ENCODE data around the gene MED22. TPM values are rescaled to one million over a fixed set of nuclear protein-coding genes. Genes with fewer than 3 reads are reported as not detected.

The MED22 gene
- total and polyA plus RNA-seq, 10 donors: 13.3 to 33.7 (median 28.3) TPM

DNA sequence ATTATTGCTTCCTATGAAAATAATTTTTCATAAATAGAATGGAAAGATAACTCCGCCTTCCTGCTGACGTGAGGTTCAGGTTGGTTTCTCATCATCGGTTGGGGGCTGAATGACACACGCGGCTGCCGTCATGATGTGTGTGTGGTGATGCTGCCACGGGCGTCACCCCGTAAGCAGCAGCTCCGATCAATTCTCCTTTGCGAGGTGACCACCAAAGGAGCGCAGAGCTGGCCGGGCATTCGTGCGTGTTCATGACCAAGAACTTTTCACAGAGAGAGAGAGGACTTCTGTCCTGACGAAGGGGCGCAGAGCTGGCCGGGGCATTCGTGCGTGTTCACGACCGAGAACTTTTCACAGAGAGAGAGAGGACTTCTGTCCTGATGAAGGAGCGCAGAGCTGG, 42.2 kb downstream of the MED22 start:
- Histone ChIP-seq H3K9me3 (no peaks in the 10 kb centered on the region), H3K4me3 (no peak overlapping the region), H3K4me1 (no peaks in the 10 kb centered on the region), H3K27ac (no peak overlapping the region), H3K36me3 (no peaks in the 10 kb centered on the region), H3K27me3 (replicated peaks in 1 of 7) (peaks cover 0 to 36% (median 0%) of the 10 kb centered on the region in 7 donors)
- no peak for DNase-seq
- intact Hi-C loops (cut with DNase I; ENCODE audit: low total_unique reads): no loop called here
- WGBS, 5 donors: 78 to 89% (median 88%) methylated on average over 14 to 23 of the region's 23 CpGs
- TF ChIP-seq POLR2AphosphoS5 (IDR thresholded peaks at IDR 0.05) (no peak), POLR2A (IDR thresholded peaks at IDR 0.05) (no peak), CTCF (IDR thresholded peaks at IDR 0.05 in 8 of 11, conservative IDR thresholded peaks at IDR 0.05 in 3 of 11) (no peak)

DNA sequence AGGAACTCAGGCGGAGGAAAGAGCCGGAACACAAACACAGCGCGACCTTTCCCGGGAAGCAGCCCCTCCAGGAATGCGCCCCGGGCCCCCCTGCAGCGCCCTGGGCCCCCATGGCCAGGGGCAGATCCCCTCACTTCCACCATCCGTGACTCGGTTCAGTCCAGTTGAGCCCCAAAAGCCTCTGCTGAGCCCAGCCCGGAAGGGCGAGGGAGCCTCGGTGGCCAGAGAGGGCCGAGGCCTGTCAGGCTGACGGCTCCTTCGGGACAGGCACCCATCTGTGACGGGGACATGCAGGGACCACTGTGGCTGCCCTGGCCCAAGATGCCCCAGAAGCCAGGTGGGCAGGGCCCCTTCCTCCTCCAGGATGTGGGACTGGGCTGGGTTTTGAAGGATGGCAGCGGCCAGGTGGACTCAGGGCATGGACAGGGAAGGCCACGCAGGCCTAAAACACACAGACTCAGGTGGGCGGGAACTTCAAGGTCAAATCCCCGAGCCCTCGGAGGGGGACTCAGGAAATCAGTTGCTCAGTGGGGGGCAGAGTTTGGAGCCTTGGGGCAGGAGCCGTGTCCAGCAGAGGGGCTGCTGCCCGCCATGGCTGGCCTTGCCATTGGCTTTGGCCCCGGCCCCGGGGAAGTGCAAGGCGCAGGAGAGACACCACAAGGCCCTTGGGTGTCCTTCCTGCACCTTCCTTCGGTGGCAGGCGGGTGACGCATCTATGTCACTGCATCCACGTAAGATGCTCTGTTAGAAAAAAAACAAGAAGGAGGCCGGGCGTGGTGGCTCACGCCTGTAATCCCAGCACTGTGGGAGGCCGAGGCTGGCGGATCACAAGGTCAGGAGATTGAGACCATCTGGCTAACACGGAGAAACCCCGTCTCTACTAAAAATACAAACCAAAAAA, 43.2 kb downstream of the MED22 start:
- intact Hi-C loops (cut with DNase I; ENCODE audit: low total_unique reads): no loop called here
- no peak for DNase-seq
- Histone ChIP-seq H3K4me1 (no peaks in the 10 kb centered on the region), H3K27me3 (replicated peaks in 1 of 7) (peaks cover 0 to 36% (median 0%) of the 10 kb centered on the region in 7 donors), H3K4me3 (no peak overlapping the region), H3K9me3 (no peaks in the 10 kb centered on the region), H3K36me3 (no peaks in the 10 kb centered on the region), H3K27ac (no peak overlapping the region)
- TF ChIP-seq CTCF (IDR thresholded peaks at IDR 0.05 in 8 of 11, conservative IDR thresholded peaks at IDR 0.05 in 3 of 11) (no peak), POLR2AphosphoS5 (IDR thresholded peaks at IDR 0.05) (no peak), POLR2A (IDR thresholded peaks at IDR 0.05) (no peak)
- WGBS, 5 donors: 82 to 90% (median 90%) methylated on average over 27 to 38 of the region's 38 CpGs

DNA sequence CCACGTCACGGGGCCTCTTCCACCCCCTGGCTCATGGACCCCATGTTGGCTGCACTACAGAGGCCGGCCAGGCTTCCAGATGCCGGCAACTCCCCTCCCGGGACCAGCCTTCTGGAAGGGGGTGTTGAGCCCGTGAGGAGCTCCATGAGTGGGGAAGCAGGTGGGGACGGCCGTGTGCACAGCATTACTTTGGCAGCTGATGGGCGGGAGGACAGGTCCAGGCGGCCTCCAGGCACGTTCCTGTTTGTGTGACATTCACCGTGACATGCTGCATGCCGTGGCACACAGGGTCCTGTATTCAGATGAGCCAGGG, 43.8 kb downstream of the MED22 start:
- H3K9me3 ChIP-seq: no peaks in the 10 kb centered on the region
- 67 to 85% (median 83%) methylated on average over 5 to 13 of the region's 13 CpGs for WGBS, 5 donors
- intact Hi-C loops (cut with DNase I; ENCODE audit: low total_unique reads): no loop called here
- H3K27ac ChIP-seq: no peak overlapping the region
- no peaks in the 10 kb centered on the region for H3K36me3 ChIP-seq
- peaks cover 0 to 35% (median 0%) of the 10 kb centered on the region in 7 donors for H3K27me3 ChIP-seq (replicated peaks in 1 of 7)
- DNase-seq: no peak
- H3K4me1 ChIP-seq: no peaks in the 10 kb centered on the region
- H3K4me3 ChIP-seq: no peak overlapping the region
- TF ChIP-seq POLR2A (IDR thresholded peaks at IDR 0.05) (no peak), CTCF (IDR thresholded peaks at IDR 0.05 in 8 of 11, conservative IDR thresholded peaks at IDR 0.05 in 3 of 11) (no peak), POLR2AphosphoS5 (IDR thresholded peaks at IDR 0.05) (no peak)

DNA sequence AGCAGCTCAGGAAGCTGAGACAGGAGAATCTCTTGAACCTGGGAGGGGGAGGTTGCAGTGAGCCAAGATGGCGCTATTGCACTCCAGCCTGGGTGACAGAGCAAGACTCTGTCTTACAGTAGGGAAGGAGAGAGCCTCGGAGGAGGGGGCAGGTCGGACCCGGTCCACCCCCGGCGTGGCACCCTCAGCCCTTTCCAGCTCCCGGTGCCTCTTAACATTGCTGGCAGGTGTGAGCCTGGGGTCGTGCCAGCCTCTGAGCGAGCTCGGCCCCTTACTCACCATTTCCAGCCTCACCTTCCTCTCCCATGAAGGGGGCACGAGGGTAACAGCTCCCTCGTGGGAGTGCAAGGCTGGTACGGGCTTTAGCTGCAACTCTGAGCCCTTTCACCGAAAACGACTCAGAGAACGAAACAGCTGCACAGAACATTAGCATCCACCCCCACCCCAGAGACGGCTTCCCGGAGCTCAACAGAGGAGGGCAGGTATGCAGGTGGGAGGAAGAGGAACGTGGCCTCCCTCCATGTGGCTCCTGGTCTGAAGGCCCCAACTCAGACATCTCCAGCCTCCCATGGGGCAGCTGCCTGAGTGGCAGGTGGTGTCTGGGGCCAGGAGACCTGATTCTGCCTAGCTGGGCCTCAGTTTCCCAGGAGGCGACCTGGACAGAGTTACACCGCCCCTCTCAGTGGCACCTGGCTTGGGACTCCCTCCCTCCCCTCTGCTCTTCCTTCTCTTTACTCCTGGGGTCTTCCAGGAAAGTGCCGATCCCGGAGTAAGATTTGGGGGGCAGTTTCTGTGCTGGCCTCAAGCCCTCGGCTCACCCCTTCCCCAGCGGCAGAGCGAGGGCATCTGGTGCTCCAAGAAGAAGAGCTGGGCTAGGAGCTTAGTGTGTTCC, 44.4 kb downstream of the MED22 start:
- H3K4me3 ChIP-seq: no peak overlapping the region
- H3K4me1 ChIP-seq: no peaks in the 10 kb centered on the region
- TF ChIP-seq CTCF (IDR thresholded peaks at IDR 0.05 in 8 of 11, conservative IDR thresholded peaks at IDR 0.05 in 3 of 11) (no peak), POLR2A (IDR thresholded peaks at IDR 0.05) (no peak), POLR2AphosphoS5 (IDR thresholded peaks at IDR 0.05) (no peak)
- no peaks in the 10 kb centered on the region for H3K36me3 ChIP-seq
- intact Hi-C loops (cut with DNase I; ENCODE audit: low total_unique reads): no loop called here
- DNase-seq: no peak
- no peaks in the 10 kb centered on the region for H3K9me3 ChIP-seq
- 66 to 85% (median 79%) methylated on average over 19 to 26 of the region's 26 CpGs for WGBS, 5 donors
- H3K27me3 ChIP-seq (replicated peaks in 1 of 7): peaks cover 0 to 40% (median 0%) of the 10 kb centered on the region in 7 donors
- no peak overlapping the region for H3K27ac ChIP-seq

Data from spleen (tissue), 11 donors.